HG02885 (cell line): ENCODE measurements around the gene UBE2F.
"Not testable (repeated sequence)": the region's sequence is repeated elsewhere in the genome, so short reads cannot be mapped to it uniquely, and the experiment has no call there.

Experiments used
- ATAC-seq: cut with Tn5 transposase; IDR thresholded peaks from one replicate; pipeline ENCODE4 v1.9.1; 2021; ENCODE audit warnings: mild to moderate bottlenecking; ENCODE audit not compliant: unreplicated experiment, poor library complexity

Gene UBE2F

GRCh38 chr2:238010572-238010971 lies 43.8 kb downstream of the UBE2F start:
- ATAC-seq: no peak

- no peak for ATAC-seq
These were observed 47.0 kb downstream of the UBE2F start for GRCh38 chr2:238013806-238014205.

- ATAC-seq: no peak
These were observed 48.9 kb downstream of the UBE2F start for GRCh38 chr2:238015705-238016104.

GRCh38 chr2:238016526-238016925 lies 49.7 kb downstream of the UBE2F start:
- no peak for ATAC-seq

GRCh38 chr2:238019962-238020361 lies 53.1 kb downstream of the UBE2F start:
- ATAC-seq: no peak

- no peak for ATAC-seq
These were observed 54.0 kb downstream of the UBE2F start for GRCh38 chr2:238020816-238021215.

GRCh38 chr2:238021327-238021726 lies 54.5 kb downstream of the UBE2F start:
- no peak for ATAC-seq

GRCh38 chr2:238022594-238023157 lies 55.9 kb downstream of the UBE2F start:
- ATAC-seq: no peak

GRCh38 chr2:238023608-238024007 lies 56.8 kb downstream of the UBE2F start:
- no peak for ATAC-seq

- no peak for ATAC-seq
These were observed 58.2 kb downstream of the UBE2F start for GRCh38 chr2:238024986-238025385.

GRCh38 chr2:238025741-238026360 lies 59.0 kb downstream of the UBE2F start:
- ATAC-seq: no peak

GRCh38 chr2:238027058-238027457 lies 60.2 kb downstream of the UBE2F start:
- ATAC-seq: no peak

GRCh38 chr2:238027591-238028415 lies 61.0 kb downstream of the UBE2F start:
- no peak for ATAC-seq

GRCh38 chr2:238029853-238030252 lies 63.0 kb downstream of the UBE2F start:
- no peak for ATAC-seq

GRCh38 chr2:238030422-238031155 lies 63.8 kb downstream of the UBE2F start:
- no peak for ATAC-seq

- no peak for ATAC-seq
These were observed 64.9 kb downstream of the UBE2F start for GRCh38 chr2:238031751-238032150.

- ATAC-seq: no peak
These were observed 66.0 kb downstream of the UBE2F start for GRCh38 chr2:238032755-238033337.

- ATAC-seq: not testable (repeated sequence)
These were observed 67.2 kb downstream of the UBE2F start for GRCh38 chr2:238033991-238034390.

GRCh38 chr2:238038203-238038602 lies 71.4 kb downstream of the UBE2F start:
- ATAC-seq: no peak

GRCh38 chr2:238039151-238039550 lies 72.3 kb downstream of the UBE2F start:
- no peak for ATAC-seq
